ENCODE data around the gene TTC6. TPM values are rescaled to one million over a fixed set of nuclear protein-coding genes. Genes with fewer than 3 reads are reported as not detected.

Gene TTC6
- total and polyA plus RNA-seq, 12 donors, result 0.72 TPM; not detected in 11

GRCh38 chr14:37643701-37644100 is 48.3 kb downstream of the TTC6 start:
- intact Hi-C loops (cut with DNase I), result no loop called here
- TF ChIP-seq CTCF (IDR thresholded peaks at IDR 0.05) (no peak), POLR2A (IDR thresholded peaks at IDR 0.05) (no peak)
- no peaks in the 10 kb centered on the region for H3K4me1 ChIP-seq (replicated peaks in 1 of 2)
- no peak overlapping the region for H3K4me3 ChIP-seq
- no peaks in the 10 kb centered on the region for H3K27me3 ChIP-seq
- no peak for DNase-seq
- WGBS, 4 donors, result 60 to 66% (median 65%) methylated on average over 4 of the region's 4 CpGs
- no peaks in the 10 kb centered on the region for H3K9me3 ChIP-seq (replicated peaks in 1 of 3)
- H3K36me3 ChIP-seq (replicated peaks in 1 of 2), result no peaks in the 10 kb centered on the region
- H3K27ac ChIP-seq, result no peak overlapping the region

Other genes starting within 250 kb of the TTC6 start
- gene FOXA1, start 380 bp upstream of the TTC6 start, total RNA-seq, result 1 to 10 TPM in 2 of 9 donors, under 1 TPM in 6, not detected in 1; 0.13 to 3.0 (median 0.53) TPM
- under 1 TPM; 0.03 to 0.15 (median 0.08) TPM for gene FOXA1, start 380 bp upstream of the TTC6 start, polyA plus RNA-seq